Body of pancreas (tissue), 4 donors: ENCODE measurements around the gene JMJD4. TPM values are rescaled to one million over a fixed set of nuclear protein-coding genes. Genes with fewer than 3 reads are reported as not detected.

Experiments
- ATAC-seq: fragments of 150-250 bp; one replicate; pipeline ENCODE4 v1.9.1; 2016
- DNase-seq, 4 donors: peaks; one replicate each; pipeline ENCODE4 v3.0.0-alpha.2; 2019
- H3K27ac ChIP-seq, 4 donors: fragments of 200-600 bp; sonication (generic); 1 replicate in 3 of 4; 2 replicates in 1 of 4; pipeline versions ENCODE4 v1.5.1 to v1.6.1; 2016 to 2019; ENCODE audit warnings: mild to moderate bottlenecking in 1 of 4, mixed read lengths in 1 of 4, moderate library complexity in 1 of 4
- H3K27me3 ChIP-seq, 2 donors: fragments of 200-600 bp; sonication (generic); one replicate each; pipeline ENCODE4 v1.6.0; 2016; ENCODE audit warnings: mild to moderate bottlenecking in 1 of 2
- H3K36me3 ChIP-seq, 2 donors: fragments of 200-600 bp; sonication (generic); replicated peaks in 1 of 2; 2 replicates each; pipeline ENCODE4 v1.5.1; 2016; ENCODE audit warnings: low read depth in 2 of 2; ENCODE audit not compliant: insufficient read depth in 1 of 2
- H3K4me1 ChIP-seq: fragments of 200-600 bp; sonication (generic); one replicate; pipeline ENCODE4 v1.6.0; 2016
- H3K4me3 ChIP-seq, 2 donors: fragments of 200-600 bp; sonication (generic); 1 replicate in 1 of 2; 2 replicates in 1 of 2; pipeline ENCODE4 v1.5.1; 2016 to 2019
- H3K9me3 ChIP-seq, 3 donors: fragments of 200-600 bp; sonication (generic); 1 replicate in 2 of 3; 2 replicates in 1 of 3; pipeline ENCODE4 v1.5.1; 2016
- POLR2A ChIP-seq, 3 donors: fragments of 450-650 bp; IDR thresholded peaks; one replicate each; pipeline ENCODE4 v1.6.1; 2016; ENCODE audit warnings: antibody characterized with exemption in 3 of 3, mild to moderate bottlenecking in 2 of 3
- WGBS, 2 donors: methylation state at CpG; one replicate each; pipeline ENCODE4 v1.1.5; 2017; 5-methylcytosine and 5-hydroxymethylcytosine counted together
- intact Hi-C: fragments of 100-400 bp; cut with DNase I; formaldehyde crosslinking; loops from one replicate; pipeline ENCODE4 v1.15.1; 2023
- total RNA-seq, 2 donors: library from RNA; depleted of rRNA; stranded (reverse); fragments of >200 nt; gene quantifications; one replicate each; pipeline ENCODE4 v1.1.0, GENCODE V29; 2016
- TF ChIP-seq, protein P1 (sequence below), 7 experiments: fragments of 450-650 bp in 4 of 7; fragments of 200-600 bp in 3 of 7; sonication (generic) in 3 of 7; IDR thresholded peaks; one replicate each; pipeline ENCODE4 v1.5.1; 2016 to 2019; ENCODE audit warnings: antibody characterized with exemption in 7 of 7

Gene JMJD4
- total RNA-seq, 2 donors from 2014 or later, result 13.2 to 15.3 TPM

DNA sequence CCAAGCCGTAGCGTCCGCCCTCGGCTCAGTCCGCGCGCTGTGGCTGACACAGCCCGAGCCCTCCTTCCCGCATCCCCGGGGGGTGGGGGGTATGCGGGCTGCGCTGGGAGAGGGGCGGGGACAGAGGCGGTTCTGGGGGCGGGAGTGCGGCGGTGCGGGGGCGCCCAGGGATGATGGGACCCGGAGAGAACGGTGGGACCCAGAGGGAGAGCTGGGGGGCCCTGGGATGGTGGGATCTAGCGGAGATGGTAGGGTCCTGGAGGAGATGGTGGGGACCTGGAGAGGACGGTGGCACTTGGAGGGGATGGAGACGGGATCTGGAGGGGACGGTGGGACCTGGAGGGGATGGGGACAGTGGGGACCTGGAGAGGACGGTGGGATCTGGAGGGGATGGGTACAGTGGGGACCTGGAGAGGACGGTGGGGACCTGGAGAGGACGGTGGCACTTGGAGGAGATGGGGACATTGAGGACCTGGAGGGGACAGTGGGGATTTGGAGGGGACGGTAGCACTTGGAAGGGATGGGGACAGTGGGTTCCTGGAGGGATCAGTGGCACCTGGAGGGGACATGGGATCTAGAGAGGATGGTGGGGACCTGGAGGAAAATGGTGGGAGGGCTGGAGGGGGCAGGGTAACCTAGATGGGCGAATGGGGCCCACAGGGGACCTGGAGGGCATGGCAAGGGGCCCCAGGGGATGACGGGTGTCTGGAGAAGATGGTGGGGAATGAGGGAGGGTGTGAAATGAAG is 610 bp upstream of the JMJD4 start:
- intact Hi-C loops, result no loop called here
- Histone ChIP-seq H3K27ac (peak overlapping the region; percentile 55 to 83 (median 80)), H3K9me3 (no peaks in the 10 kb centered on the region), H3K36me3 (no peaks in the 10 kb centered on the region), H3K4me3 (peak overlapping the region; percentile 84 to 91), H3K27me3 (no peaks in the 10 kb centered on the region), H3K4me1 (peaks cover 40% of the 10 kb centered on the region)
- 1 to 3% methylated on average over 23 to 24 of the region's 31 CpGs for WGBS, 2 donors
- DNase-seq (no peak), ATAC-seq (no peak)
- TF ChIP-seq POLR2A (IDR thresholded peaks at IDR 0.05), result no peak

GRCh38 chr1:227734546-227734855 is 601 bp downstream of the JMJD4 start:
- Histone ChIP-seq H3K4me3 (peak overlapping the region; percentile 74 to 91), H3K27me3 (no peaks in the 10 kb centered on the region), H3K9me3 (no peaks in the 10 kb centered on the region), H3K27ac (peak overlapping the region in 3 of 4 donors; percentile 78 to 83 (median 82)), H3K36me3 (no peaks in the 10 kb centered on the region), H3K4me1 (peaks cover 52% of the 10 kb centered on the region)
- 0 to 3% methylated on average over 10 of the region's 10 CpGs for WGBS, 2 donors
- TF ChIP-seq, protein P1, sequence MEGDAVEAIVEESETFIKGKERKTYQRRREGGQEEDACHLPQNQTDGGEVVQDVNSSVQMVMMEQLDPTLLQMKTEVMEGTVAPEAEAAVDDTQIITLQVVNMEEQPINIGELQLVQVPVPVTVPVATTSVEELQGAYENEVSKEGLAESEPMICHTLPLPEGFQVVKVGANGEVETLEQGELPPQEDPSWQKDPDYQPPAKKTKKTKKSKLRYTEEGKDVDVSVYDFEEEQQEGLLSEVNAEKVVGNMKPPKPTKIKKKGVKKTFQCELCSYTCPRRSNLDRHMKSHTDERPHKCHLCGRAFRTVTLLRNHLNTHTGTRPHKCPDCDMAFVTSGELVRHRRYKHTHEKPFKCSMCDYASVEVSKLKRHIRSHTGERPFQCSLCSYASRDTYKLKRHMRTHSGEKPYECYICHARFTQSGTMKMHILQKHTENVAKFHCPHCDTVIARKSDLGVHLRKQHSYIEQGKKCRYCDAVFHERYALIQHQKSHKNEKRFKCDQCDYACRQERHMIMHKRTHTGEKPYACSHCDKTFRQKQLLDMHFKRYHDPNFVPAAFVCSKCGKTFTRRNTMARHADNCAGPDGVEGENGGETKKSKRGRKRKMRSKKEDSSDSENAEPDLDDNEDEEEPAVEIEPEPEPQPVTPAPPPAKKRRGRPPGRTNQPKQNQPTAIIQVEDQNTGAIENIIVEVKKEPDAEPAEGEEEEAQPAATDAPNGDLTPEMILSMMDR (IDR thresholded peaks at IDR 0.05), result no peak
- TF ChIP-seq POLR2A (IDR thresholded peaks at IDR 0.05), result no peak
- DNase-seq, result no peak
- intact Hi-C loops, result no loop called here
- ATAC-seq, result no peak

DNA sequence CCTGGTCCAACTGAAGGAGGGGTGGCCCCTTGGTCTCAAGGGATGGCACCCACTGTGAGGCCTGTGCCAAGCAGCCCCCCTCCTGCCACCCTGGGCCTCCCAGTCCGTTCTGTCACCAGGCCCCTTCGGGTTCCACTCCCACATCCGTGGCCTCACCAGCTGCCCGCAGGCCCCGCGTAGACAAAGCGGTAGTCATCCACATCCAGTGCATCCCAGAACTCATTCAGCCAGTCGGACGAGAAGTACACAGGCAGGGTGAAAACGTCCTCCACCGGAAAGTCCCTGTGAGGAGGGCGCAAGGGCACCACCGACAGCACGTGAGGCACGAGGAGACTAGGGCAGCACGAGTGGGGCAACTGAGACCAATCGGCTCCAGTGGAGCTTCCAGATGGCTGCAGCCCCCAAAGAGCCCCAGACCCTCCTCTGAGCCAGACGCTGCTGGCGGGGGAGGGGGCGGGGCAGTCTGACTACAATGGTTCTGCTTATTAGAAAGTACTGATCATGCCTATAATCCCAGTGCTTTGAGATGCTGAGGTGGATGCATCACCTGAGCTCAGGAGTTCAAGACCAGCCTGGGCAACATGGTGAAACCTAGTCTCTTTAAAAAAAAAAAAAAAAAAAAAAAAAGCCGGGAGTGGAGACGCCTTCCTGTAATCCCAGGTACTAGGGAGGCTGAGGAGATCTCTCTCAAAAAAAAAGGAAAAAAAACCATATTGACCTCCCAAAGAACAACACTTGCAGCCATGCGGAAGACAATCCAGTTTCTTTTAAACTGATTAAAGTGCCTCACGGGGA is 1.2 kb downstream of the JMJD4 start:
- no peaks in the 10 kb centered on the region for H3K36me3 ChIP-seq
- peak overlapping the region in 3 of 4 donors; percentile 78 to 83 (median 82) for H3K27ac ChIP-seq
- 45 to 57% methylated on average over 10 to 22 of the region's 24 CpGs for WGBS, 2 donors
- intact Hi-C loops, result no loop called here
- DNase-seq (no peak), ATAC-seq (no peak)
- no peaks in the 10 kb centered on the region for H3K27me3 ChIP-seq
- H3K4me1 ChIP-seq, result peaks cover 58% of the 10 kb centered on the region
- TF ChIP-seq, protein P1 (IDR thresholded peaks at IDR 0.05), result no peak
- TF ChIP-seq POLR2A (IDR thresholded peaks at IDR 0.05), result no peak
- no peaks in the 10 kb centered on the region for H3K9me3 ChIP-seq
- peak overlapping the region; percentile 74 to 91 for H3K4me3 ChIP-seq

- Histone ChIP-seq H3K27me3 (no peaks in the 10 kb centered on the region), H3K27ac (no peak overlapping the region), H3K4me3 (no peak overlapping the region), H3K36me3 (no peaks in the 10 kb centered on the region), H3K4me1 (peaks cover 61% of the 10 kb centered on the region), H3K9me3 (no peaks in the 10 kb centered on the region)
- ATAC-seq, result no peak
- TF ChIP-seq, protein P1 (IDR thresholded peaks at IDR 0.05), result no peak
- TF ChIP-seq POLR2A (IDR thresholded peaks at IDR 0.05), result no peak
- WGBS, 2 donors, result 88 to 95% methylated on average over 14 to 15 of the region's 15 CpGs
- DNase-seq, result no peak
- intact Hi-C loops, result no loop called here
These were observed 1.8 kb downstream of the JMJD4 start for GRCh38 chr1:227733309-227733705.

- intact Hi-C loops, result no loop called here
- H3K27me3 ChIP-seq, result no peaks in the 10 kb centered on the region
- no peaks in the 10 kb centered on the region for H3K9me3 ChIP-seq
- H3K27ac ChIP-seq, result no peak overlapping the region
- no peak for TF ChIP-seq POLR2A (IDR thresholded peaks at IDR 0.05)
- no peak overlapping the region for H3K4me3 ChIP-seq
- H3K4me1 ChIP-seq, result peaks cover 64% of the 10 kb centered on the region
- WGBS, 2 donors, result 93 to 97% methylated on average over 6 to 15 of the region's 18 CpGs
- ATAC-seq (no peak), DNase-seq (no peak)
- H3K36me3 ChIP-seq, result no peaks in the 10 kb centered on the region
These were observed 2.4 kb downstream of the JMJD4 start for GRCh38 chr1:227732586-227733308.
